Choroid plexus epithelial cell (primary cell): Measurements from ENCODE around the gene TPD52L2.

Source experiments
- DNase-seq: peaks from one replicate; pipeline ENCODE4 v3.0.0-alpha.2; 2010; ENCODE audit warnings: low read depth
- H3K4me3 ChIP-seq: 2 replicates; pipeline ENCODE4 v1.5.1; 2011; ENCODE audit warnings: low read depth, mild to moderate bottlenecking, control low read depth, low read length, moderate library complexity
- CTCF ChIP-seq: conservative IDR thresholded peaks from 2 replicates; pipeline ENCODE4 v1.5.1; 2011; ENCODE audit warnings: low read depth, mild to moderate bottlenecking, control low read depth, inconsistent platforms, low read length, moderate library complexity

The TPD52L2 gene

GRCh38 chr20:63882257-63883200, 17.5 kb downstream of the TPD52L2 start:
- no peak for DNase-seq
- no peak for TF ChIP-seq CTCF
- no peak overlapping the region for H3K4me3 ChIP-seq

DNA sequence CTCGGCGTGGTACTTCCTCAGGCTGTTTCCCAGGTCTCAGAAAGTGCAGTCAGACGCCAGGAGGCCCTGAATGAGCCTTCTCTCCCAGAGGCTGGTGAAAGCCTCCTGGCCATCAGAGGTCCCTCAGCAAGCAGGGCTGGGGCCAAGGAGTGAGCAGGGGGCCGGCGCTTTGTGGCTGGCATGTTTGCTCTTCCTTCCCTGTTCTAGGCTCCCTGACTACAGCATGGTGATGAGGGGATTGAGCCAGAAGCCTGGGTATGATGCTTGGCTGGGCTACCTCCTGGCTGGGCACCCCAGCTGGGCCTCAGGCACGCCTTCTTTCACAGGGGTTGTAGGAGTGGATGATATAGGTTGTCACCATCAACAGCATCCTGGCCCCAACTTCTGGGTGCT, 18.1 kb downstream of the TPD52L2 start:
- no peak for TF ChIP-seq CTCF
- DNase-seq: no peak
- no peak overlapping the region for H3K4me3 ChIP-seq

- DNase-seq: no peak
- H3K4me3 ChIP-seq: no peak overlapping the region
- no peak for TF ChIP-seq CTCF
These were observed 19.6 kb downstream of the TPD52L2 start for GRCh38 chr20:63884506-63885263.

GRCh38 chr20:63885264-63886053, 20.4 kb downstream of the TPD52L2 start:
- TF ChIP-seq CTCF: no peak
- no peak for DNase-seq
- no peak overlapping the region for H3K4me3 ChIP-seq

GRCh38 chr20:63886054-63886419, 21.0 kb downstream of the TPD52L2 start:
- H3K4me3 ChIP-seq: no peak overlapping the region
- TF ChIP-seq CTCF: no peak

DNA sequence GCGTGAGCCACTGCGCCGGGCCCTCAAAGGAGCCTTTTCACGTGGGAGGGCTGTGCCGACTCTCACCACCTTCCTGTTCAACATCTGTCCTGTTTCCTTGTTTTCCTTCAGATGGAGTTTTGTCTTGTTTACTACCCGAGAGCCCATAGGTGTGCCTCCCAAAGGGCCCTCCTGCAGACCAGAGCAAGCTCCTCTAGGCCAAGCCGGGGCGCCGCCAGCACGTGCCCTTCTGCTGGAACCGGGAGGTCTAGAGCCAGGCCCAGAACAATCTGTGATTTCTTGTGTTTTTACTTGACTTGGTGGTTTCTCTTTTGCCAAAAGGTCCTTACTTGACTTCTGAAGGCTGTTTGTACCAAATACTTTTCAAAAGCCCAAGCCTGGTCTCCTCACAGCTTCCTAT, 21.9 kb downstream of the TPD52L2 start:
- DNase-seq: no peak
- H3K4me3 ChIP-seq: no peak overlapping the region
- no peak for TF ChIP-seq CTCF

More at GRCh38 chr20:63886054-63886419, 21.0 kb downstream of the TPD52L2 start:
- no peak for DNase-seq
